Activated CD4-positive, alpha-beta T cell treated with anti-CD3 and anti-CD28 coated beads, Interleukin-2, amount 50 U/mL, for 16 hours (primary cell): ENCODE results near the gene CHRD.

Source experiments
- DNase-seq: peaks from one replicate; pipeline ENCODE4 v3.0.0-alpha.2; 2020

CHRD gene

GRCh38 chr3:184361932-184362667 lies 17.8 kb upstream of the CHRD start:
- peak; percentile 41 for DNase-seq

- DNase-seq: peak; percentile 98
Measured at GRCh38 chr3:184362668-184363546, 16.9 kb upstream of the CHRD start.

- DNase-seq: no peak
Measured at GRCh38 chr3:184366619-184367289, 13.1 kb upstream of the CHRD start.

GRCh38 chr3:184368116-184368515 lies 11.7 kb upstream of the CHRD start:
- DNase-seq: no peak

- DNase-seq: no peak
Measured at GRCh38 chr3:184368586-184369183, 11.2 kb upstream of the CHRD start.

- DNase-seq: peak; percentile 72
Measured at GRCh38 chr3:184371570-184372018, 8.3 kb upstream of the CHRD start.

- DNase-seq: no peak
Measured at GRCh38 chr3:184372296-184372821, 7.5 kb upstream of the CHRD start.

GRCh38 chr3:184372911-184373310 lies 6.9 kb upstream of the CHRD start:
- DNase-seq: no peak

GRCh38 chr3:184373422-184373821 lies 6.4 kb upstream of the CHRD start:
- no peak for DNase-seq

- no peak for DNase-seq
Measured at GRCh38 chr3:184375747-184376461, 4.0 kb upstream of the CHRD start.

- no peak for DNase-seq
Measured at GRCh38 chr3:184377374-184377773, 2.5 kb upstream of the CHRD start.

- no peak for DNase-seq
Measured at GRCh38 chr3:184377882-184378445, 1.9 kb upstream of the CHRD start, which contains the start of gene THPO. TSS of gene THPO (minus strand) at chr3:184378207. CDS start at chr3:184376259, 1,948 bp downstream.

GRCh38 chr3:184378651-184379357 lies 1.1 kb upstream of the CHRD start:
- no peak for DNase-seq

GRCh38 chr3:184380185-184380626 lies 352 bp downstream of the CHRD start:
- no peak for DNase-seq

GRCh38 chr3:184380627-184381260 lies 890 bp downstream of the CHRD start:
- DNase-seq: no peak

- no peak for DNase-seq
Measured at GRCh38 chr3:184381261-184382224, 1.7 kb downstream of the CHRD start.

- no peak for DNase-seq
Measured at GRCh38 chr3:184382326-184383032, 2.6 kb downstream of the CHRD start.

GRCh38 chr3:184383033-184383740 lies 3.3 kb downstream of the CHRD start:
- DNase-seq: no peak
